PFSK-1 (cell line): ENCODE data around the gene VWF.

Experiments used
- FOXP2 ChIP-seq: optimal IDR thresholded peaks from 2 replicates; pipeline ENCODE3; 2011; ENCODE audit warnings: borderline replicate concordance, control low read depth, inconsistent platforms; ENCODE audit not compliant: insufficient read depth; ENCODE audit errors: extremely low read length, extremely low read depth
- POLR2AphosphoS5 ChIP-seq: IDR thresholded peaks from 2 replicates; pipeline ENCODE4 v1.6.1; 2012; ENCODE audit warnings: low read depth, mild to moderate bottlenecking, control low read depth, low read length, moderate library complexity
- SIN3A ChIP-seq: IDR thresholded peaks from 2 replicates; pipeline ENCODE4 v1.6.1; 2012; ENCODE audit warnings: mild to moderate bottlenecking, low read length, moderate library complexity, borderline replicate concordance; ENCODE audit not compliant: insufficient read depth
- TAF1 ChIP-seq: IDR thresholded peaks from 2 replicates; pipeline ENCODE4 v1.6.1; 2012; ENCODE audit warnings: low read length, control low read depth, borderline replicate concordance; ENCODE audit not compliant: insufficient read depth
- TF ChIP-seq, protein P1 (sequence below), 2 experiments: IDR thresholded peaks; 2 replicates each; pipeline versions ENCODE4 v1.6.1 to v1.8.0; 2011 to 2012; ENCODE audit warnings: low read depth in 2 of 2, low read length in 2 of 2, control low read depth in 1 of 2, inconsistent platforms in 1 of 2, mild to moderate bottlenecking in 1 of 2, moderate library complexity in 1 of 2; ENCODE audit not compliant: insufficient read depth in 1 of 2

VWF gene

DNA sequence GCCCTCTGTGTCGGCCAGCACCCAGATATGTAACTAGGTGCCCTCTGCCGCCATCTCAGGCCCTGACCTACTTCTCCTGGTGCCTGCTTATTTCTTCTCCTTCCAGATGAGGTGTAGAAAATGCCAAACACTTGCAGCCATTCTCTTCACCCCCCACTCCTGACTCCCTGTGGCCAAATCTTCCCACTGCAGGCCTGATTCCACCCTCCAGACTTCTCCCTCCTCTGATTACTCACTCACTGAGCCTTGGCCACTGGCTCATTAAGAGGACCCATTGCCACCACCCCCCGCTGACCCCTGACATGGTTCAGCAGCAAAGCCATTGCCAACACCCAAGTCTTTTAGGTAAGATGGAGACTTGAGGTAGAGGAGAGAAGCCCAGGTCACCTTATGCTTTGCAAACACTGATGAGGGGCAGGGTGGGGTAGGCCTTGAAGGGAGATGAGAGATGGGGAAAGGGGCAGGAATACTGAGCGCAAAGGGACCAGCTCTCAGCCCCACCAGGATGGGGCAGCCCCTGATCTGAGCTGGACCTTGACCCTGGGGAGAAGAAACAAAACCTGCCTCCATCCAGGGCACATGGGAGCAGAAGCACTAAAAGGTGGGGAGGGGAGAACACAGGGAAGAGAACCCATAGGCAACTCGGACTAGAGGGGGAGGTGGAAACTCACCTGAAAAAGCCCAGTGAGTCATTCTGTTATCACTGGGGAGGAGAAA is 154.3 kb downstream of the VWF start:
- no peak for TF ChIP-seq POLR2AphosphoS5
- TF ChIP-seq FOXP2 = no peak
- TF ChIP-seq SIN3A = no peak
- TF ChIP-seq TAF1 = no peak
- TF ChIP-seq, protein P1, sequence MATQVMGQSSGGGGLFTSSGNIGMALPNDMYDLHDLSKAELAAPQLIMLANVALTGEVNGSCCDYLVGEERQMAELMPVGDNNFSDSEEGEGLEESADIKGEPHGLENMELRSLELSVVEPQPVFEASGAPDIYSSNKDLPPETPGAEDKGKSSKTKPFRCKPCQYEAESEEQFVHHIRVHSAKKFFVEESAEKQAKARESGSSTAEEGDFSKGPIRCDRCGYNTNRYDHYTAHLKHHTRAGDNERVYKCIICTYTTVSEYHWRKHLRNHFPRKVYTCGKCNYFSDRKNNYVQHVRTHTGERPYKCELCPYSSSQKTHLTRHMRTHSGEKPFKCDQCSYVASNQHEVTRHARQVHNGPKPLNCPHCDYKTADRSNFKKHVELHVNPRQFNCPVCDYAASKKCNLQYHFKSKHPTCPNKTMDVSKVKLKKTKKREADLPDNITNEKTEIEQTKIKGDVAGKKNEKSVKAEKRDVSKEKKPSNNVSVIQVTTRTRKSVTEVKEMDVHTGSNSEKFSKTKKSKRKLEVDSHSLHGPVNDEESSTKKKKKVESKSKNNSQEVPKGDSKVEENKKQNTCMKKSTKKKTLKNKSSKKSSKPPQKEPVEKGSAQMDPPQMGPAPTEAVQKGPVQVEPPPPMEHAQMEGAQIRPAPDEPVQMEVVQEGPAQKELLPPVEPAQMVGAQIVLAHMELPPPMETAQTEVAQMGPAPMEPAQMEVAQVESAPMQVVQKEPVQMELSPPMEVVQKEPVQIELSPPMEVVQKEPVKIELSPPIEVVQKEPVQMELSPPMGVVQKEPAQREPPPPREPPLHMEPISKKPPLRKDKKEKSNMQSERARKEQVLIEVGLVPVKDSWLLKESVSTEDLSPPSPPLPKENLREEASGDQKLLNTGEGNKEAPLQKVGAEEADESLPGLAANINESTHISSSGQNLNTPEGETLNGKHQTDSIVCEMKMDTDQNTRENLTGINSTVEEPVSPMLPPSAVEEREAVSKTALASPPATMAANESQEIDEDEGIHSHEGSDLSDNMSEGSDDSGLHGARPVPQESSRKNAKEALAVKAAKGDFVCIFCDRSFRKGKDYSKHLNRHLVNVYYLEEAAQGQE (IDR thresholded peaks at IDR 0.05; ENCODE audit: insufficient read depth in 1 of 2, low read depth in 2 of 2, low read length in 2 of 2) = no peak

GRCh38 chr12:5969156-5969973 is 155.1 kb downstream of the VWF start:
- TF ChIP-seq, protein P1 (IDR thresholded peaks at IDR 0.05; ENCODE audit: insufficient read depth in 1 of 2, low read depth in 2 of 2, low read length in 2 of 2) = no peak
- TF ChIP-seq FOXP2 (no peak), SIN3A (no peak), POLR2AphosphoS5 (no peak), TAF1 (no peak)

DNA sequence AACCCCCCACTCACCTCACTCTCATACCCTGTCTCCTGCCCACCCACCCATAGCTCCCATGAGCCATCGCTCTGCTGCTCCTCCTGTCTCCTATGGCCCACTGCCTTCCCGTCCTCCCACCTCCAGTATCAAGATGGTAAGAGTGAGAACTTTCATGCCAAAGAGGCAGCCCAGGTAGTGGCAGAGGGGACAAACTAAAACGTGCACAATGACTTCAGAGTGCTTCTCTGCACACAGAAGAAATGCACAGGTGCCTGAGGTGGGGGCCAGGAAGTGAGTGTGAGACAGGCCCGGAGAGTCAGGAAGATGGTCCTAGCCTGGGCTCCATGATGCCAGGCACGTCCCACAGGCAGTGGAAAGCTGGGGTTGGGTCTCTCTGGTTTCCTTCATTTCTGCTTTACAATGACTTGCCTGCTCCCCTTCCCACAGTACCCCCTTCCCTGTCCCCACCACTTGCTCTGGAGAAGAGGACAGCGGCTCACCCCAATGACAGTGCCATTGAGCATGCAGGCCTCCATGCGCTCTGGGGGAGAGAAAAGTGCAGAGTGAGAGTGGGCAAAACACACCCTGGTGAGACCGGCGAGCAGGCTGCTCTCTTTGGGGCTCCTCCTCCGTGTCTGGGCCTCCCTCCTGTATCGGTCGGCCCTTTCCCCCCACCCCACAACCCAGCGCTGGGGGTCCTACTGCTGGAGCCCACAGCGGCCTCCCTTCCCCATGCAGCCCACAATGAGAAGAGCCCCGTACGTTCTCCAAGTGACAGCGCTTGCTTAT is 156.6 kb downstream of the VWF start:
- TF ChIP-seq, protein P1 (IDR thresholded peaks at IDR 0.05; ENCODE audit: insufficient read depth in 1 of 2, low read depth in 2 of 2, low read length in 2 of 2) = no peak
- no peak for TF ChIP-seq FOXP2
- no peak for TF ChIP-seq POLR2AphosphoS5
- no peak for TF ChIP-seq TAF1
- no peak for TF ChIP-seq SIN3A

- TF ChIP-seq TAF1 = no peak
Observed at GRCh38 chr12:5966486-5967095, 157.9 kb downstream of the VWF start.

- TF ChIP-seq FOXP2 (no peak), POLR2AphosphoS5 (no peak), TAF1 (no peak), SIN3A (no peak)
- TF ChIP-seq, protein P1 (IDR thresholded peaks at IDR 0.05; ENCODE audit: insufficient read depth in 1 of 2, low read depth in 2 of 2, low read length in 2 of 2) = no peak
Observed at GRCh38 chr12:5965950-5966383, 158.5 kb downstream of the VWF start.
